ENCODE data around the gene STRN4. TPM values are rescaled to one million over a fixed set of nuclear protein-coding genes. Genes with fewer than 3 reads are reported as not detected.

The STRN4 gene
- total and polyA plus RNA-seq, 9 of the 15 experiments (the other 6 are each of a cell fraction or from before 2014, with no cell fraction given), result 0.62 to 83.7 (median 36.9) TPM

GRCh38 chr19:46731007-46731501, 15.2 kb downstream of the STRN4 start (continued):
- no peak for TF ChIP-seq CEBPZ (IDR thresholded peaks at IDR 0.05; ENCODE audit: borderline replicate concordance, low read depth, low read length)
- peak; percentile 37; the same call in 1 of the 2 replicates for TF ChIP-seq HCFC1 (IDR thresholded peaks at IDR 0.05; ENCODE audit: low read depth, low read length)
- no peak for TF ChIP-seq CHAMP1 (IDR thresholded peaks at IDR 0.05)
- TF ChIP-seq XRCC5 (IDR thresholded peaks at IDR 0.05; ENCODE audit: low read depth, low read length), result 0 out of 2 replicates have a peak, but pooled peaks have one; percentile 44
- peak; percentile 44 for TF ChIP-seq MEIS2 (IDR thresholded peaks at IDR 0.05; ENCODE audit: partially characterized antibody)
- TF ChIP-seq LCOR (CRISPR knock-in tag; IDR thresholded peaks at IDR 0.05), result peak; percentile 38; the same call in 1 of the 2 replicates
- TF ChIP-seq, protein P1, sequence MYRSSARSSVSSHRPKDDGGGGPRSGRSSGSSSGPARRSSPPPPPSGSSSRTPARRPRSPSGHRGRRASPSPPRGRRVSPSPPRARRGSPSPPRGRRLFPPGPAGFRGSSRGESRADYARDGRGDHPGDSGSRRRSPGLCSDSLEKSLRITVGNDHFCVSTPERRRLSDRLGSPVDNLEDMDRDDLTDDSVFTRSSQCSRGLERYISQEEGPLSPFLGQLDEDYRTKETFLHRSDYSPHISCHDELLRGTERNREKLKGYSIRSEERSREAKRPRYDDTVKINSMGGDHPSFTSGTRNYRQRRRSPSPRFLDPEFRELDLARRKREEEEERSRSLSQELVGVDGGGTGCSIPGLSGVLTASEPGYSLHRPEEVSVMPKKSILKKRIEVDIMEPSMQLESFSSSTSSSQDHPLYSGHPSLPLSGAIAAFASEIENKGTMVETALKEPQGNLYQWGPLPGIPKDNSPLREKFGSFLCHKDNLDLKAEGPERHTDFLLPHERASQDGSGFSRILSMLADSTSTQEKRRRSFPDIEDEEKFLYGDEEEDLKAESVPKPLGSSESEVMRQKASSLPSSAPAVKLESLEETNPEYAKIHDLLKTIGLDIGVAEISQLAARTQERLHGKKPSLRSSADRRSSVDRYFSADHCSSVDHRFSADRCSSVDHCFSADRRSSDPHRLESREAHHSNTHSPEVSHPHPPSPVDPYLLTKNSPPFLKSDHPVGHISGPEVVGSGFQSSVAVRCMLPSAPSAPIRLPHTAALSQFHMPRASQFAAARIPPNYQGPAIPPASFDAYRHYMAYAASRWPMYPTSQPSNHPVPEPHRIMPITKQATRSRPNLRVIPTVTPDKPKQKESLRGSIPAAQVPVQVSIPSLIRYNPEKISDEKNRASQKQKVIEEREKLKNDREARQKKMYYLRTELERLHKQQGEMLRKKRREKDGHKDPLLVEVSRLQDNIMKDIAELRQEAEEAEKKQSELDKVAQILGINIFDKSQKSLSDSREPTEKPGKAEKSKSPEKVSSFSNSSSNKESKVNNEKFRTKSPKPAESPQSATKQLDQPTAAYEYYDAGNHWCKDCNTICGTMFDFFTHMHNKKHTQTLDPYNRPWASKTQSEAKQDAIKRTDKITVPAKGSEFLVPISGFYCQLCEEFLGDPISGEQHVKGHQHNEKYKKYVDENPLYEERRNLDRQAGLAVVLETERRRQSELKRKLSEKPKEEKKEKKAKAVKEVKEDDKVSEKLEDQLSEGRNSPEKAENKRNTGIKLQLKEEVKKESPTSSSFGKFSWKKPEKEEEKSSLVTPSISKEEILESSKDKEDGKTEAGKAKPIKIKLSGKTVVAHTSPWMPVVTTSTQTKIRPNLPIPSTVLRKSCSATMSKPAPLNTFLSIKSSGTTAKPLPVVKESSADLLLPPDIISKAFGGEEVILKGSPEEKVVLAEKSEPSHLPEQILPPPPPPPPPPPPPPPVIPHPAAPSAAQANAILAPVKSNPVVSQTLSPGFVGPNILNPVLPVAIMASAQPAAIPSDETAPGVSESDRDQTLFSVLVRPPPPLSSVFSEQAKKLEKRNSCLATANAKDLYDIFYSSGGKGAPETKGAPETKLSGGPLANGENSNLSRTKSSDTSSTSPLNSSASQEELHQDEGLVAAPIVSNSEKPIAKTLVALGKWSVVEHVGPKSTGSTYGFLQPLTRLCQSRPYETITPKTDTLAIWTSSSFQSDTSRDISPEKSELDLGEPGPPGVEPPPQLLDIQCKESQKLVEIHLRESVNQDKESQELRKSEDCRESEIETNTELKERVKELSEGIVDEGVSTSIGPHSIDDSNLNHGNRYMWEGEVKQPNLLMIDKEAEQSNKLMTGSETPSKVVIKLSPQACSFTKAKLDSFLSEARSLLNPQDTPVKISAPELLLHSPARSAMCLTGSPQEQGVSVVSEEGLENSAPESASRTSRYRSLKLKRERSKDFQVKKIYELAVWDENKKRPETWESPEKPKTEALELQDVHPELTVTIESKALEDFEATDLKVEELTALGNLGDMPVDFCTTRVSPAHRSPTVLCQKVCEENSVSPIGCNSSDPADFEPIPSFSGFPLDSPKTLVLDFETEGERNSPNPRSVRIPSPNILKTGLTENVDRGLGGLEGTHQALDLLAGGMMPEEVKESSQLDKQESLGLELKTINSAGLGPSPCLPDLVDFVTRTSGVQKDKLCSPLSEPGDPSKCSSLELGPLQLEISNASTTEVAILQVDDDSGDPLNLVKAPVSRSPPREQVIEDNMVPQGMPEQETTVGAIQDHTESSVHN (IDR thresholded peaks at IDR 0.05; ENCODE audit: borderline replicate concordance in 1 of 2, low read depth in 1 of 2), result peak in 1 of 2 experiments; percentile 39; a peak in 1 of 4 replicates
- TF ChIP-seq ARID2 (IDR thresholded peaks at IDR 0.05), result no peak
